Gastrocnemius medialis (tissue), 4 donors: Measurements from ENCODE around the gene NCS1.

Experiments used
- CTCF ChIP-seq, 5 experiments: fragments of 450-650 bp in 3 of 5; fragments of 200-600 bp in 2 of 5; sonication (generic) in 2 of 5; IDR thresholded peaks in 4 of 5; conservative IDR thresholded peaks in 1 of 5; 1 replicate in 4 of 5; 2 replicates in 1 of 5; pipeline ENCODE4 v1.5.1; 2016 to 2019; ENCODE audit warnings: antibody characterized with exemption in 5 of 5, mild to moderate bottlenecking in 3 of 5, moderate library complexity in 3 of 5
- POLR2A ChIP-seq, 2 donors: fragments of 450-650 bp; IDR thresholded peaks; one replicate each; pipeline ENCODE4 v1.6.1; 2017; ENCODE audit warnings: antibody characterized with exemption in 2 of 2, mild to moderate bottlenecking in 2 of 2, moderate library complexity in 2 of 2

DNA sequence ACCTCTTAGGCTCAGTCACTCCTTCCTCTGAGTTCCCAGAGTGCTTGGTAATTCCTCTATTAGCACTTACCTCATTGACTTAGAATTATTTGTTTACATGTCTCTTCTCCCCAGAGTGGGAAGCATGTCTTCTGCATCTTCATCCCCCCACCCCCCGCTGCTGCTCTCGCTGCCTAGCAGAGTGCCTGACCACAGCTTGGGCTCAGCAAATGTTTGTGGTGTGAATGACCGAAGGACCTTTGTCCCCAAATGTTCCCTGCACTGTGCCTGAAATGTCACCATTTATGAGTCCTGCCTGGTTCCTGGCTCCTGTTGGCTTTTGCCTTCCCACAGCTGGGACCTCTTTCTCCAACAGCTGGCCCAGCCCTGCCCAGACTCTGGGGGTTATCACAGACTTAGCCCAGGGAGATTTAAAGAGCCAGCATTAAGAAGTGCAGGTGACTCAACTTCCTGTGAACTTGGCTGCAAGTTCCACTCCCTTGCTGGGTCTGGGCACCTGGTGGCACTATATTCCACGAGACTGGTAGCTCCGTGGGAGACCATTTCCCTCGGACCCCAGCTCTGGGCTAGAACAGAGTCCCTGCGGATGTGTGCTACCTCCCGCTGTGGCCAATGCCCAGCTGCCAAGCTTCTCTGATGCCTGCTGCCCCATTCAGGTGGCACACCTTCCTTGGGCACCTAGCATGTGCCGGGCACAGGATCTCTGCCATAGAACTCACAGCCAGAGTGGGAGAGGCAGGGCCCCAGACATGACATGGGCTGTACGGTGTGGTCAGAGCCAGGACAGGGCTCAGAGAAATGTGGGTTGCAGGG is 91.6 kb downstream of the NCS1 start:
- TF ChIP-seq CTCF (IDR thresholded peaks at IDR 0.05 in 4 of 5, conservative IDR thresholded peaks at IDR 0.05 in 1 of 5): no peak
- no peak for TF ChIP-seq POLR2A (IDR thresholded peaks at IDR 0.05)
